K562 (cell line): ENCODE results near the gene GHITM. TPM values are rescaled to one million over a fixed set of nuclear protein-coding genes. Genes with fewer than 3 reads are reported as not detected.

ENCODE experiments used
- C11orf30 ChIP-seq: fragments of 450-650 bp; IDR thresholded peaks from 2 replicates; pipeline ENCODE4 v1.6.1; 2016; ENCODE audit warnings: low read depth, mild to moderate bottlenecking
- ETS1 ChIP-seq: conservative IDR thresholded peaks from 2 replicates; pipeline ENCODE4 v1.6.1; 2011; ENCODE audit warnings: low read depth, mild to moderate bottlenecking, low read length; ENCODE audit not compliant: control insufficient read depth
- GTF2E2 ChIP-seq: fragments of 200-800 bp; sonication (Bioruptor generic); IDR thresholded peaks from 2 replicates; pipeline ENCODE4 v1.6.1; 2016; ENCODE audit warnings: missing genetic modification characterization, missing compliant biosample characterization
- IRF2 ChIP-seq: sonication (generic); formaldehyde crosslinking; IDR thresholded peaks from 2 replicates; pipeline ENCODE4 v1.8.1; 2022; ENCODE audit warnings: mild to moderate bottlenecking, missing genetic modification reagents
- POLR2B ChIP-seq: fragments of 450-650 bp; IDR thresholded peaks from 2 replicates; pipeline ENCODE4 v1.6.1; 2018; ENCODE audit warnings: low read depth; ENCODE audit not compliant: partially characterized antibody
- RCOR1 ChIP-seq, 2 experiments: IDR thresholded peaks; 2 replicates each; pipeline ENCODE4 v1.6.1; 2012; ENCODE audit warnings: low read depth in 2 of 2, low read length in 2 of 2, borderline replicate concordance in 1 of 2, improper control_type of control experiment in 1 of 2
- TBP ChIP-seq: optimal IDR thresholded peaks from 2 replicates; pipeline ENCODE3; 2011; ENCODE audit warnings: low read depth, low read length, improper control_type of control experiment
- ZBTB9 ChIP-seq: fragments of 450-650 bp; formaldehyde crosslinking; IDR thresholded peaks from 2 replicates; pipeline ENCODE4 v1.4.0; 2020; ENCODE audit warnings: mild to moderate bottlenecking, moderate library complexity
- ZNF239 ChIP-seq: fragments of 250-450 bp; sonication (Bioruptor Pico); IDR thresholded peaks from 2 replicates; pipeline ENCODE4 v1.4.0; 2020; ENCODE audit warnings: mild to moderate bottlenecking
- polyA plus RNA-seq, 8 experiments: library from polyadenylated mRNA; depleted of rRNA in 4 of 8; stranded (reverse) in 5 of 8; unstranded in 3 of 8; fragments of >200 nt; fragmentation: Nextera tagmentation in 2 of 8; fragmentation: Illumina TruSeq in 1 of 8; extraction: Ambion mirVana in 2 of 8; extraction: Trizol in 1 of 8; gene quantifications; 2 replicates each; pipeline versions ENCODE4 v1.2.1 to v1.2.3, GENCODE V29; 2011 to 2014; ENCODE audit warnings: inconsistent platforms in 1 of 8, missing spikeins in 1 of 8
- total RNA-seq, 7 experiments: library from RNA; depleted of rRNA in 6 of 7; stranded (reverse); fragments of >200 nt in 6 of 7; fragmentation: Illumina TruSeq in 2 of 7; extraction: Trizol in 2 of 7; gene quantifications; 2 replicates each; pipeline versions ENCODE4 v1.2.1 to v1.2.3, GENCODE V29; 2011 to 2021; ENCODE audit warnings: low replicate concordance in 1 of 7

The GHITM gene
- total and polyA plus RNA-seq, 9 of the 15 experiments (the other 6 are each of a cell fraction or from before 2014, with no cell fraction given) = 322 to 1,258 (median 386) TPM

- no peak for TF ChIP-seq ZBTB9 (CRISPR knock-in tag)
- TF ChIP-seq RCOR1 (IDR thresholded peaks at IDR 0.05; ENCODE audit: borderline replicate concordance in 1 of 2, low read depth in 2 of 2, low read length in 2 of 2) = no peak
- no peak for TF ChIP-seq GTF2E2
- no peak for TF ChIP-seq IRF2 (CRISPR knock-in tag)
- no peak for TF ChIP-seq C11orf30
- TF ChIP-seq POLR2B = no peak
- no peak for TF ChIP-seq ZNF239 (CRISPR knock-in tag)
- TF ChIP-seq TBP = no peak
- TF ChIP-seq ETS1 = no peak
These were observed 19.2 kb downstream of the GHITM start (continued) for GRCh38 chr10:84158550-84158949.
